Neutrophil (primary cell): Measurements from ENCODE around the gene ERP27.
A peak's percentile ranks its signal among the peaks of the same experiment; 100 is the strongest.

Experiments
- H3K27ac ChIP-seq: fragments of 200-600 bp; sonication (generic); 2 replicates; pipeline ENCODE4 v1.5.1; 2016; ENCODE audit warnings: mild to moderate bottlenecking, moderate library complexity
- H3K27me3 ChIP-seq: fragments of 200-600 bp; sonication (generic); 2 replicates; pipeline ENCODE4 v1.6.0; 2016; ENCODE audit warnings: mild to moderate bottlenecking
- H3K36me3 ChIP-seq: fragments of 200-600 bp; sonication (generic); 2 replicates; pipeline ENCODE4 v1.5.1; 2017
- H3K4me1 ChIP-seq, 2 experiments: fragments of 200-600 bp in 1 of 2; sonication (generic) in 1 of 2; 1 replicate in 1 of 2; 2 replicates in 1 of 2; pipeline versions ENCODE4 v1.5.1 to v1.6.1; 2013 to 2016; ENCODE audit warnings: low read depth in 1 of 2, low read length in 1 of 2, mild to moderate bottlenecking in 1 of 2, moderate library complexity in 1 of 2; ENCODE audit not compliant: control insufficient read depth in 1 of 2, insufficient read depth in 1 of 2
- H3K4me3 ChIP-seq, 2 experiments: fragments of 200-600 bp in 1 of 2; sonication (generic) in 1 of 2; 1 replicate in 1 of 2; 2 replicates in 1 of 2; pipeline ENCODE4 v1.5.1; 2013 to 2016; ENCODE audit warnings: low read depth in 1 of 2, low read length in 1 of 2, mild to moderate bottlenecking in 1 of 2, moderate library complexity in 1 of 2
- H3K9me3 ChIP-seq: fragments of 200-600 bp; sonication (generic); 2 replicates; pipeline ENCODE4 v1.5.1; 2016
- CTCF ChIP-seq: fragments of 200-600 bp; sonication (generic); IDR thresholded peaks from 2 replicates; pipeline ENCODE4 v1.5.1; 2016; ENCODE audit warnings: antibody characterized with exemption

ERP27 gene

GRCh38 chr12:14956905-14957304, 18.6 kb upstream of the ERP27 start:
- no peaks in the 10 kb centered on the region for H3K27me3 ChIP-seq
- peaks cover 79 to 93% of the 10 kb centered on the region in 2 experiments for H3K4me1 ChIP-seq
- H3K27ac ChIP-seq: peak overlapping the region; percentile 95
- H3K36me3 ChIP-seq: peaks cover 12% of the 10 kb centered on the region
- TF ChIP-seq CTCF: no peak
- no peaks in the 10 kb centered on the region for H3K9me3 ChIP-seq
- peak overlapping the region; percentile 87 to 93 for H3K4me3 ChIP-seq

DNA sequence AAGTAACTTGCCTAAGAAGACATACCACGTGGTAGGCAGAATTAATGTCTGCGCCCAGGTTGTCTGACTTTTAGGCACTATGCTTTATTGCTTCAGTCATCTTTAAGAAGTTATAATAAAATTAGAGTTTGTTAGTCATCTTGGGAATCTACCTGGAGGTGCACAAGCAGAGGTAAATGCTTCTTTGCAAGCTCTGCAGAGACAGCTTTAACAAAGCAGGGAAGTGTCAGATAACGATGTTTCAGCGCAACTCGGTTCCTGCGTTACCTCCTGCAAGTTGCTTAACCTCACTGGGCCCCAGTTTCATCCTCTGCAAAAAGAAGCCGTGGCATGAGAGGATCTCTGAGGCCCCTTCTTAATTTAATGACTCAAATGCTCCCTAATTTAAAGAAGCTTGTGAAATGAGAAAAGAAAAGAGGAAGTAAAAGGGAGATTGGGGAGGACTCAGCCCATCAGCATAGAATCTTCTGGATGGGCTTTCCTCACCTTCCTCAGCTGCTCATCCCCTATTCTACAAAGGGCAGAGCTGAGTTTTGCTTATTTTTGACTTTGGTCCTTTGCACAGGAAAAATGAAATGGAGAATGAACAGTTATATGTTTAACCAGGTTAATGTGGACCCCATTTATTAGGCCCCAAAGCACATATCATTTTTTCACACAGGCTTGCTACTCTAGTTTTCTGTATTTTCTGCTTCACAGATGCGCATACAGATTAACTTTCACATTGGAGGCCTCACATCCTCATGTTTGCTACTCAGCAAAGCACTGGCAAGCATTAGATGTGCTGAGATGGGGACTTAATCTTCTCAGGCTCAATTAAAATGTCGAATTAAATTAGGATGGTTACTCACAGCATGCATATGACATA, 17.9 kb upstream of the ERP27 start:
- H3K9me3 ChIP-seq: no peaks in the 10 kb centered on the region
- peak overlapping the region; percentile 87 to 93 for H3K4me3 ChIP-seq
- H3K27ac ChIP-seq: peak overlapping the region; percentile 95
- TF ChIP-seq CTCF: no peak
- H3K4me1 ChIP-seq: peaks cover 79 to 94% of the 10 kb centered on the region in 2 experiments
- H3K27me3 ChIP-seq: no peaks in the 10 kb centered on the region
- peaks cover 12% of the 10 kb centered on the region for H3K36me3 ChIP-seq

- H3K36me3 ChIP-seq: peaks cover 31% of the 10 kb centered on the region
- H3K4me1 ChIP-seq: peaks cover 95 to 100% of the 10 kb centered on the region in 2 experiments
- no peak for TF ChIP-seq CTCF
- no peaks in the 10 kb centered on the region for H3K27me3 ChIP-seq
- no peaks in the 10 kb centered on the region for H3K9me3 ChIP-seq
- peak overlapping the region; percentile 95 for H3K27ac ChIP-seq
- H3K4me3 ChIP-seq: peak overlapping the region; percentile 59 to 93
These were observed 15.9 kb upstream of the ERP27 start for GRCh38 chr12:14954269-14954668.

DNA sequence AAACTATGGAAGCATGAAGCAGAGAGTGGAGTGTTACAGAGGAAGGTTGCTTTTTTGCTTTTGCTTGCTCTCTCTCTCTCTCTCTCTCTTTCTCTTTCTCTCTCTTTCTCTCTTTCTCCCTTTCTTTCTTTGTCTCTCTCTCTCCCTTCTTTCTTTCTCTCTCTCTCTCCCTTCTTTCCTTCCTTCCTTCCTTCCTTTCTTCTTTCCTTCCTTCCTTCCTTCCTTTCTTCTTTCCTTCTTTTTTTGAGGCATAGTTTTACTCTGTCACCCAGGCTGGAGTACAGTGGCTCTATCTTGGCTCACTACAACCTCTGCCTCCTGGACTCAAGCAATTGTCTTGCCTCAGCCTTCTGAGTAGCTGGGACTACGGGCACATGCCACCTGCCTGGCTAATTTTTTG, 15.4 kb upstream of the ERP27 start:
- no peaks in the 10 kb centered on the region for H3K9me3 ChIP-seq
- H3K36me3 ChIP-seq: peaks cover 36% of the 10 kb centered on the region
- H3K4me3 ChIP-seq: peak overlapping the region; percentile 59 to 93
- TF ChIP-seq CTCF: no peak
- peaks cover 96 to 100% of the 10 kb centered on the region in 2 experiments for H3K4me1 ChIP-seq
- no peaks in the 10 kb centered on the region for H3K27me3 ChIP-seq
- peak overlapping the region; percentile 95 for H3K27ac ChIP-seq

GRCh38 chr12:14952299-14952921, 14.1 kb upstream of the ERP27 start:
- Histone ChIP-seq H3K4me1 (peaks cover 99 to 100% of the 10 kb centered on the region in 2 experiments), H3K27me3 (no peaks in the 10 kb centered on the region), H3K4me3 (peak overlapping the region; percentile 59 to 93), H3K27ac (peak overlapping the region; percentile 95), H3K36me3 (peaks cover 42% of the 10 kb centered on the region), H3K9me3 (no peaks in the 10 kb centered on the region)
- no peak for TF ChIP-seq CTCF
